Prostate gland (tissue), 2 donors: ENCODE results near the gene TRMT5.

Source experiments
- CTCF ChIP-seq, 4 experiments: fragments of 200-600 bp in 2 of 4; fragments of 450-650 bp in 2 of 4; sonication (generic) in 2 of 4; IDR thresholded peaks; 1 replicate in 3 of 4; 2 replicates in 1 of 4; pipeline ENCODE4 v1.5.1; 2016 to 2019; ENCODE audit warnings: antibody characterized with exemption in 4 of 4, mild to moderate bottlenecking in 2 of 4, moderate library complexity in 2 of 4
- POLR2A ChIP-seq: fragments of 450-650 bp; IDR thresholded peaks from one replicate; pipeline ENCODE4 v1.6.1; 2016; ENCODE audit warnings: antibody characterized with exemption, mild to moderate bottlenecking

- TF ChIP-seq POLR2A (no peak), CTCF (IDR thresholded peaks at IDR 0.05) (no peak)
Observed at GRCh38 chr14:60968671-60969070, 12.2 kb downstream of the TRMT5 start.
